Left renal cortex interstitium (tissue), 4 donors: ENCODE measurements around the gene LYRM9. TPM values are rescaled to one million over a fixed set of nuclear protein-coding genes. Genes with fewer than 3 reads are reported as not detected.
A peak's percentile ranks its signal among the peaks of the same experiment; 100 is the strongest.
"Not testable (repeated sequence)": the region's sequence is repeated elsewhere in the genome, so short reads cannot be mapped to it uniquely, and the experiment has no call there.

ENCODE experiments used
- DNase-seq, 4 donors: peaks; one replicate each; pipeline ENCODE4 v3.0.0-alpha.2; 2013; ENCODE audit warnings: low read depth in 4 of 4, low spot score in 2 of 4, missing footprints in 1 of 4
- polyA plus RNA-seq, 4 donors: library from polyadenylated mRNA; unstranded; fragments of 120-200 nt; gene quantifications; one replicate each; pipeline ENCODE4 v1.2.1, GENCODE V29; 2013; ENCODE audit not compliant: insufficient read length in 4 of 4

Gene LYRM9
- polyA plus RNA-seq, 4 donors: 22.3 to 33.2 (median 26.1) TPM

DNA sequence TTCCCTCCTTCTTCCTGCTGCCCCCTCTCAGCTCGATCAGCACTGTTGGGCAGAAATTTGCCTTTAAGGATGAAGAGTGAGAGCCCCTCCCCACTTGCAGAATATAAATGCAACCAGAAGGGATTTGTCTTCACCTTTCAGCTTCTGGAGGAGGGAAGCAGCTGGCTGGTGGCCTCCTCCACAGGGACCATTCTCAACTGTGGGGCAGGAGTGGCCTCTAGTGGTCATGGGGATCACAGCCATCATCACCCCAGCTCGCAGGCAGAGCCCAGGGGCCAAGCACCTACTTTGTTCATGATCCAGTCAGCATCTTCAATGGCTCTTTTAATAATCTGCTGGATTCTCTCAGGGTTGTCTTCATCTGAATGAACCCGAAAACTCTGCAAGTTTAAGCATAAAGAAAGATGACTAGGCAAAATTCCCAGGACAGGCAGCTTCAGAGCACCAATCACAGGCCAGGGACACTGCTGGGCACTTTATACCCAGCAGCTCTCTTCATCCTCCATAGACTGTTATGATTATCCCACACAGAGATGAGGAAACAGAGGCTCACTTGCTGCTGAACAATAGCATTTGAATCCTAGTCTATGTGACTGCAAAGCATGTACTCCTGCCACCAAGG is 13.1 kb downstream of the LYRM9 start:
- peak in 2 of 4 donors; percentile 55 to 70 for DNase-seq

DNA sequence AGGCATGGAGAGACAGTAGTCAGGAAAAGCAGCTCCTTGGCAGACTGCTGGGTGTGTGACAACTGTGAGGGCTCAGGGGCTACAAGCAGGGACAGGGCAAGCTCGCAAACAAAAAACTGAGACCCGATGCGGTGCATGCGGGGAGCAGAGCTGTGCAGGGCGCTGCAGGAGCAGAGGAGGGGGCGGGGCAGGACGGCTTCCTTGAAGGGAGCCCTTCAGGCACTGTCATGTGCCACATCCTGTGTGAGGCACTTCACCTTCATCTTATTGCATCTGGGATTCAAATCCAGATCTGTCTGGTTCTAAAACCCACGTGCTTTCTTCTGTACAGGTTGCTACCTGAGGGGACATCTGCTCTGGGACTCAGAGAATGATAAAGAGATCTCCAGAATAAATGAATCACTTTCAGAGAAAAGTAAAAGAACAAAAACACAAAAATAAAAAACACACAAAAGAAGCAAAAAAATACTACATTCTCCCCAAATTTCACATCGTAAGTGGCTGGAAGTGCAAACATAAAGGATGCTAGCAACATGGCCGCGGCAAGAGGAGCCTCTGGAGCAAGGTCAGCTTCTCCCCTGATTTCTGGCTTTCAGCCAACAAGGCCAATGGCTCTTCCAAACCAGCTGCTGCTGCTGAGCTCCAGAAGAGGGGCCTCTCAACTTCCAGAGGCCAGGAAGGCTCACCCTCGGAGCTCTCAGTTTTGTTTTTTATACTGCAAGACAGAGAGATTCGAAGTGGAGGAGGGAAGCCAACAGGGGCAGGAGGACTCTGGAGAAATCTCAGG is 14.2 kb downstream of the LYRM9 start:
- DNase-seq: peak in 1 of 4 donors; percentile 29

DNA sequence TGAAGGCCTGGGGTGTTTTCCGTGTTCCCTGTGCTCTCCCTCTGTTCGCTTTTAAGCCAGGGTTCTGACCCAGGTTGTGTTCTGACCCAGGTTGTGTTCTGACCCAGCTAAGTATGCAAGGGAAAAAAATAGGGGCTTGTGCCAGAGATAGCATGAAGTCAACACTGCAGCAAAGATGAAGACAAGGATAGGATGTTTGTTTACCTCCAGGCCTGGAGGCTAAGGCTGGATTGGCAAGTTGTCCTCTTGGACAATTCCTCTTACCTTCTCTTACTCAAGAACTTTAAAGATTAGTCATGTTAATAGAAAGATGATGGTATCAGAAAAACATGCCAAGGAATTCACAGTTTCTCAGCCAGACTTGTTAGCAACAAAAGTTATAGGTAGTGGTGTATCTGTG is 19.4 kb downstream of the LYRM9 start:
- no peak for DNase-seq

DNA sequence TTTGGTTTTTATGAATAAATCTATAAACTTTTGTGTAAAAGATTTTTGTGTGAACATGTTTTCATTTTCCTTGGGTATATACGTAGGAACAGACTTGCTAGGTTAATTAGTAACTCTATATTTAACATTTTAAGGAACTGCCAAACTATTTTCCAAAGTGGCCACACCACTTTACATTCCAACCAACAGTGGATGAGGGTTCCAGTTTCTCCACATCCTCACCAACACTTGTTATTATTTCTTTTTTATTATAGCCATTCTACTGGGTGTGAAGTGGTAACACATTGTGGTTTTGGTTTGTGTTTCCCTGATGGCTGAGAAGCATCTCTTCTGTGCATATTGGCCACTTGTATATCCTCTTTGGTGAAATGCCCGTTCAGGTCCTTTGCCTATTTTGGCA is 20.0 kb downstream of the LYRM9 start:
- no peak for DNase-seq

DNA sequence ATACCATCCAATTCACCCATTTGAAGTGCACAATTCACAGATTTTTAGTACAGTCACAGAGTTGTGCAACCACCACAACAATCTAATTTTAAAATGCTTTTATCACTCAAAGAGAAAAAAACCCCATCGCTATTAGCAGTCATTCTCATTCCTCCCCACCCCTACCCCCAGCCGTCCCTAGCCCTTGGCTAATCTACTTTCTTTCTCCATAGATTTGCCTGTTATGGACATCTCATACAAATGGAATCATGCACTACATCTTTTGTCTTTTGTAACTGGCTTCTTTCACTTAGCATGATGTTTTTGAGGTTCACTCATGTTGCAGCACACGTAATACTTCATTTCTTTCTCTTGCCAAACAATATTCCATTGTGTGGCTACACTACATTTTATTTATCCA is 20.4 kb downstream of the LYRM9 start:
- DNase-seq: no peak

DNA sequence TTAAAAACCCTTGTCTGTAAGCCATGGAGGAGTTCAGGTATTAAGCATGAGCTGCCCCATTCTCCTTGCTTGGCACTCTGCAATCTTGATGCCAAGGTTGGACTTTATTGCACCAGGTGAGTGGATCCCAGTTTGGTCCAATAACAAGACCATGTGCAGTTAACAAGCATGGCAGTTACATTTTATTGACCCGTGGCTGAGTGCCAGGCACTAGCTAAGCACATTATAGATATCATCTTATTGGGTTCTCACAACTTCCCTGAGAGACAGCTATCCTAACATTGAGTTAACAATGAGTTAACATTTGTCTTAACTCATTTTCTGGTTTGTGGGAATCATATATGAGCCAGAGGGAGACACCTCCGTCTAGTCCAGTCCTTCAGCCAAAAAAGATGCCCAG is 21.8 kb downstream of the LYRM9 start:
- DNase-seq: no peak

DNA sequence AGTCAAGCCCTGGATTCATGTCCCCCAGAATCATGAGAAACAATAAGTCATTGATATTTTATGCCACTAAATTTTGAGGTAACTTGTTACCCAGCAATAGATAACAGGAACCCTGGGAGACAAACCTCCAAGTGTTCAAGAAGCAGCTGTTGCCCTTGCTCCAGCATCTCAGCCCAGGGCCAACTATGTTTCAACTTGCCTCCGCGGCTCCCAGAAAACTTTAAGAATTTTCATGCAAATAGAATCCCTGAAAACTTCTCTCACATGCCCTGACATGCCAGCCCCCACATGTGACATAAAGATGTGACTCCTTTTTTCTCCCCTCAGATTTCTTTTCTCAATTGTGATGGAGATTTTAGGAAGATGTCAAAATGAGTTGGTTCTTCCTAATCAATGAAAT is 22.8 kb downstream of the LYRM9 start:
- DNase-seq: no peak

DNA sequence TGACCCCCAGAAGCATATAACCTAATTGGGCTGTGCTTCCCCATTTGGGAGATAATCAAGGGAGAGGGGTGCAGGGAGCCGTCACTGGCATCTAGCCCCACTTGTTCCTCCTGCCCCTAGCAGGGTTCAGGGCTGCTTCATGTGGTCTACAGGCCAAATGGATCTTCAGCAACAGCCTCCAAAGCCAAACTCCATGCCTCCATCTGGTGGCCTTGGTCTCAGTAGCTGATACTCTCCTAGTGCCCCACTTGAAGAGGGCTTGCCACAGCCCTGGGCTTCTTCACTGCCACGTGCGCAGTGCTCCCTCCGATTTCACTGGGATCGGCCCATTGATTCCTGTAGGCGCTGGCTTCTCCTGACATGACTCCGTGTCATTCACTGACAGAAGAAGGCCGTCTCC is 24.6 kb downstream of the LYRM9 start:
- no peak for DNase-seq

DNA sequence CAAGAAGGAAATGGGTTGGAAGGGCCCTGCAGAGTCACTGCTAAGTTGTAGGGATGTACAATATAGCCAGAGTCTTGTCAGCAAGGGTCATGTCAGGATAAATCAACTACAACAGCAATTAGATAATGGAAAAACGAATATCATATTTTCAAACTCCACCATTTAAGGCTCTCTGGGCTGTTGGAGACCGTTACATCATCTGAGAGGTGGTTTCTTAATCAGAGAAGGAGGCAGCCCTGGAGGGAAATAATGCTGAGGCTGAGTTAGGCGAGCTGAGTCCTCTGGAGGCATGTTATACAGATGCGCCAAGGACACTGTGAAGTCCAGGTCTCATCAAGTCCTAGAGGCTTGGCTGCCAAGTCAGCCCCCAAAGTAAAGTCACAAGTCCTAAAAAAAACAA is 30.3 kb downstream of the LYRM9 start:
- no peak for DNase-seq

DNA sequence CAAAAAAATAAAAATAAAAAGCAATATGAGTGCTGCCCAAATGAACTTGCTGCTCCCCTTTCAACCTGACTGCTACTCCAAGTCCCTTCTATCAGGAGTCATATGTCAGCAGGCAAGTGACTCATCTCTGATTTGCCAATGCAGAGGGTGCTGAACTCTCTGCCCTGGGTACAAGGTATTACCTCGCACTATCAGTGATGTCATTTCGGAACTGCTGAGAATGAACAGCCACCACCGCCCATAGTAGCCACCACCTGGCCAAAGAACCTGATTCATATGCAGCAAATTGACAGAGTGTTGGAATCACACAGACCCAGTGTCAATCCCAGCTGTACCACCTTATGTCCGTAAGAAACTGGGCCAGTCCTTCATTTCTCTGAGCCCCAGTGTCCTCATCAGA is 31.2 kb downstream of the LYRM9 start:
- DNase-seq: no peak

DNA sequence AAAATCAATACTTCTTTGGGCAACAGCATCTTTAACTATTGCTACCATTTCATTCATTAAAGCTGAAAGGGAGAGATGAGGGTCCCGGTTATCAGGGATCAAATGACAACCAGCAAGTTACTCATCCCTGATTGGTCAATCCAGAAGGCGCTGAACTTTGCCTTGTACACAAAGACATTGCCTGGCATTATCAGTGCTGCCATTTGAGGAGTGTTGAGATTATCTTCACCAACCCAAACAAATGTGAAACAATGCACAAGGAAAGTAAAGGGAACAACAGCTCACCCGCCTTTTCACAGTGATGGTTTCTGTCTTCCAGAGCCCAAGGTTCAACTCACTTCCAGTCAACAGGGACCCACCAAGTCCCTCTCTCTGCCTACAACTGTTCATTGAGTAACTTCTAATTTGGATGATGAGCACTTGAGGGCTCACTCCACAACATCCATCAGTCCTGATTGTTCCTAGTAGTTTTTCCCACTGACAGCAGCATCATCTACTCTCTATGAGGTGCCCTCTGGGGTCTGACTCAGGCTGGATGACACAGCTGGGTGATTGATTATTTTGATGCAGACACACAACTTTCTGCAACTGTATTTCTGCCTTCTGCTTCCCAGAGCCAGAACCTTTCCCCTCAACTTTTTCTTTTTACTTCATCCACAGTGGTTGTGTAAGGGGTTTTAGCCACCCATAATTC is 32.0 kb downstream of the LYRM9 start:
- no peak for DNase-seq

DNA sequence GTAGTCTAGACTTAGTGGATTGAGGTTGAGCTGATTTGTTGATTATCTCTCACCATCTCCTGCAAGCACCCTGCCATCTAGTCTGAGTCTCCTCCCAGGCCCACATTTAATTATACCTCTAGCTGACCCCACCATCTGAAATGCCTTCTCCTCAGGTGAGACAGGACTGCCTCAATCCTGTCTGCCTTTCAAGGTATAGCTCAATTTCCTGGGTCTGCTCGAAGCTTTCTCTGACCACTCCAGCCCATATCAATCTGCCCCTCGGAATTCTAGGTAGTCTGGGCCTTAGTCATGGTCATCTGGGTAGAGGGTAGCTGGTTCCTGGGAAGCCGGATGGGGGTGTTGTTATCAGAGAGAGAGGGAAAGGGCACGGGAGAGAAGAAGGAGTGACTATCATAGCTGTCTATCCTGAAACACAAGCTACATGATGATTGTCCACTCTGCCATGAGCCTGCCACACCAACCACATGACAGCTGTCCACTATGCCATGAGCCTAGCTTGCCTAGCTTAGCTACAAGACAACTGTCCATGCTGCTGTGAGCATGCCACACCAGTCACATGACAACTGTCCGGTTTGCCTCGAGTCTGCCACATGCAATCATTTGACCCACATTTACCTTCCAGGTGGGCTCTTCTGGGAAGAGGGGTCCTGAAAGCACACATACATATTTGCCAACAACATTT is 34.4 kb downstream of the LYRM9 start:
- DNase-seq: no peak

DNA sequence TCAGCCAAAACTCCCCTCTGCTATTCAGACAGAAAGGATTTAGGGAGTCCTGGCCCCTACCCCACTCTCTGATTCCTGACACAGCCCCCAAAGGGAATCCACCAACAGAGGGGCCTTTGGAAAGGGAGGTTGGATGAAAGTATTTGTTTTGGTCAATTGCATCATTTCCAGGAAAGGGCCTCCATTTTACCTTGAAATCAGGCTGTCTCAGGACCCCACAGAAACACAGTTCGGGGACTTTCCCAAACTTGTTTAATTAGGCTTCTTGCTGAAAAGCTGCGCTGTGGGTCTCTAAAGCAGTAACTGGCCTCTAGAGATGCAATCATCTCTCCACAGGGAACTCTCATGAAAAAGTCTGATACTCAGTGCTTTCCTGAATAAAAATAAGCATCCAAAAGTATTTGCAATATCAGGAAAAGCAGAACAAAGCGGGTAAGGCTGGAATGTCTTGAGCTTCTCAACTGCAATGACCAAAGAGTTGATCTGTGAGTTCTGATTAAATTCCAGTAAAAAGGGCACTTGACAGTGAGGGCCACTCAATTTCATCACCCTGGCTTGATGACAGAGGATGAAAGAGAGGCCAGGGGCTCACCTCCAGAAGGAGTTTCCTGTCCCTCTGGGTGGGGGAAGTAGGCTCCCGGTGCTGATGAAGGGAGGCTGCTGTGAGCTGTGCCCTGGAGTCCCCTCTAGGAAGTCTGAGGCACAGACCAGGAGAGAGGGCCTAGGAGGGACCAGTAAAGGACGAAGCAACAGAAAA is 36.3 kb downstream of the LYRM9 start:
- DNase-seq: no peak

DNA sequence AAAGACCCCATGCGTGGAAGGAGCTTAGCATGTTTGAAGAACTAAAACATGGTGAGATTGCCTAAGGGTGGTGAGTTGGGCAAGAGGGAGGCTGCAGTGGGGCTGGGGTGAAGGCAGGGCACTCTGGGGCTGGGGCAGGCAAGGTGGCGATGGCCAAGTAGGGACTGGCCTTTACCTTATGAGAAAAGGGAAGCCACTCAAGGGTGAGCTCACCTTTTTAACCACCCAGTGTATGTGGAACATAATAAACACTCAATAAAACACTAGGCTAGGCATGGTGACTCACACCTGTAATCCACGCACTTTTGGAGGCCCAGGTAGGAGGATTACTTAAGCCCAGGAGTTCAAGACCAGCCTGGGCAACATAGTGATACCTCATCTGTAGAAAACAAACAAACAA is 37.7 kb downstream of the LYRM9 start:
- no peak for DNase-seq

DNA sequence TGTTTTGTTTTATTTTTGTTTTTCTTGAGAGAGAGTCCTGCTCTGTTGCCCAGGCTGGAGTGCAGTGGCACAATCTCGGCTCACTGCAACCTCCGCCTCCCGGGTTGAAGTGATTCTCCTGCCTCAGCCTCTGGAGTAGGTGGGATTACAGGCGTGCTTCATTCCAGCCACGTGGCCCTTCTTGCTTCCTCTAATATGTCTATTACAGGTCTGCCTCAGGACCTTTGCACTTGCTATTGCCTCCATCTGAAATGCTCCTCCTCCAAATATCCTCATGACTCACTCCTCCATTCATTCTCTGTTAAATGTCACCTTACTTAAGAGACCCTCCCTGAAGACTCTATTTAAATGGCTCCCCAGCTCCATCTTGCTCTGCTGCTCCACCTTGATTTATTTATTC is 39.0 kb downstream of the LYRM9 start:
- no peak for DNase-seq

DNA sequence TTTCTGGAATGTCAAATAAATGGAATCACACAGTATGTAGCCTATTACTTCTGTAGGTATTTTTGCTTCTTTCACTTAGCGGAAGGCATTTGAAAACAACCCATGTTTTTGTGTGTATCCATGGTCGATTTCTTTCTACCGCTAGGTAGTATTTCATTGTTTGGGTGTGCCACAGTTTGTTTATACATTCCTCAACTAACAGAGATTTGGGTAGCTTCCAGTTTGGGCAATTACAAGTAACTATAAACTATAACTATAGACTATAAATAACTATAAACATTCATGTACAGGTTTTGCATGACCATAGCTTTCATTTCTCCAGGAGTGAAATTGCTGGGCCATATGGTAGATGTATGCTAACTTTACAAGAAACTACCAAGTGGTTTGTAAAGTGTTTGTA is 40.1 kb downstream of the LYRM9 start:
- DNase-seq: no peak

DNA sequence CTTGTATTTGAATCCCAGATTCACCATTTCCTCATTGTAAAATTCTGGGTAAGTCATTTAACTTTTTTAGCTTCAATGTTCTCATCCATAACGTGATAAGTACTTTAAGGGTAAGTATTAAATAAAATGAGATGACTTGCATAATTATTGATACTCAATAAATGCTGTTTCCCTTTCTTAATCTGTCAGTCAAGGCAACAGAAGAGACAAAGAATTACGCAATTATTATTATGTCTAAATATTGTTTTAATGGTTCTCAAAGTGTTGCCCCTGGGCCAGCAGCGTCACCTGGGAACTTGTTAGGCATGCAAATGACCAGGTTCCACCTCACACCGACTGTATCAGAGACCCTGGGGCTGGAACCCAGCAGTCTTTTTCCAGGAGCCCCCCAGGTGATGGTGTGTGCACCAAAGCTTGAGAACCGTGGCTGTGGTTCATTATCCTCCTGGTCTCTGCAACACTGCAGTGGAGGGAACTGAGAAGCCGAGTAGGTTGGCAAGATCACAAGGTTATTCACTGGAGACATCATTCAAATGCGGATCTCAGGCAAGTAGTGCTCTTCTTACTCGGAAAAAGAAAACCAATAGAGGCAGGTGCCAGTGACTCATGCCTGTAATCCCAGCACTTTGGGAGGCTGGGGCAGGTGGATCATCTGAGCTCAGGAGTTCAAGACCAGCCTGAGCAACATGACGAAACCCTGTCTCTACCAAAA is 43.5 kb downstream of the LYRM9 start:
- DNase-seq: no peak

DNA sequence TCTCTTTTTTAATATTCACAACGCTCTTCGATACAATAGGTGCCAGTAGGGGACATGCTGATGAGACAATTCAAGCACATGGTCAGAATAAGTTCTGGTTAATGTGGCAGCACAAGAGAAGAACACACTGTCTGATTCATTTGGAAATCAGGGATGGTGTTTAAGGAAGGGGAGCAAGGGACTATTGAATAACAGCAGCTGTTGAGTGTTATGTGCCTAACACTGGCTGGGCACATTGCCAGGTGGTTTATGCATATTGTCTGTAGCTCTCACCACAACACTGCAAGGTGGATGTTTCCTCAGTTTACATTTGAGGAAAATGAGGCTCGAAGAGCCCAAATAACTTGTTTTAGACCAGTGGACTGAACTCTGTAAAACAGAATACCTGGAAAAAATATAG is 44.2 kb downstream of the LYRM9 start:
- no peak for DNase-seq

DNA sequence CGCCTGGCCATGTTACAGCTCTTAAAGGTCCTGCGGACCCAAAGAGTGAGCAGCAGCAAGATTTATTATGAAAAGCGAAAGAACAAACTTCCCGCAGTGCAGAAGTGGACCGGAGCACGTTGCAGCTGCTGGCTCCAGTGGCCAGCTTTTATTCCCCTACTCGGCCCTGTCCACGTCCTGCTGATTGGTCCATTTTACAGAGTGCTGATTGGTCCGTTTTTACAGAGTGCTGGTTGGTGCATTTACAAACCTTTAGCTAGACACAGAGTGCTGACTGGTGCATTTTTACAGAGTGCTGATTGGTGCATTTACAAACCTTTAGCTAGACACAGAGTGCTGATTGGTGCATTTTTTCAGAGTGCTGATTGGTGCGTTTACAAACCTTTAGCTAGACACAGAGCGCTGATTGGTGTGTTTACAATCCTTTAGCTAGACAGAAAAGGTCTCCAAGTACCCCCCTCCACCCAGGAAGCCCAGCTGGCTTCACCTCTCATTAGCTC is 46.3 kb downstream of the LYRM9 start:
- DNase-seq: not testable (repeated sequence)
